SW480 (cell line): ENCODE measurements around the gene TFDP1.
"Not testable (repeated sequence)": the region's sequence is repeated elsewhere in the genome, so short reads cannot be mapped to it uniquely, and the experiment has no call there.

Experiments used
- DNase-seq: peaks from one replicate; pipeline ENCODE4 v3.0.0-alpha.2; 2016; ENCODE audit warnings: low spot score

The TFDP1 gene

DNA sequence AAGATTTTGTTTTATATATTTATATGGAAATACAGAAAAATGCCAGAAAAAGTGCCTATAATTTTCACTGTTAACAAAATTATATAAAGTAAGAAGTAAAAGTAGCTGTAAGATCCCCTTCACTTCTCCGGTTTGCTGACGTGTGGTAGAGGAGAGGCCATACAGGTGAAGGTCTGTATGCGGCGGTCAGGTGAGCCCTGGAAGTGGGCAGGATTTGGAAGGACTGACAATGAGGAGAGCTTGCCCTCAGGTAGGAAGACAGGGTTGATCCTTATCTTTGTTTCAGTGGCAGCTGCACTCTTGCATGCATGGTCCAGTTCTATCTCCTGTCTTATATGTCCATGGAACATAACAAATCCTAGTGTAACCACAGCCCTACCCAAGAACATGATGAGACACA is 16.9 kb upstream of the TFDP1 start:
- no peak for DNase-seq

DNA sequence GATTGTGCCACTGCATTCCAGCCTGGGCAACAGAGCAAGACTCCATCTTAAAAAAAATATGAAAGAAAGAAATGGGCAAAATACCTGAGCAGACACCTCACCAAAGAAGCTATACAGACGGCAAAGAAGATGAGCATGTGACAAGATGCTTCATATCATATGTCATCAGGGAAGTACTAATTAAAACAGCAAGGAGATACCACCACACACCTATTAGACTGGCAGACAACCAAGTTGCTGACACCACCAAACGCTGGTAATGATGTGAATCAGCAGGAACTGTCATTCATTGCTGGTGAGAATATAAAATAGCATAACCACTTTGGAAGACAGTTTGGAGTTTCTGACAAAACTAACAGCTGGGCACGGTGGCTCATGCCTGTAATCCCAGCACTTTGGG is 11.5 kb upstream of the TFDP1 start:
- DNase-seq: no peak

DNA sequence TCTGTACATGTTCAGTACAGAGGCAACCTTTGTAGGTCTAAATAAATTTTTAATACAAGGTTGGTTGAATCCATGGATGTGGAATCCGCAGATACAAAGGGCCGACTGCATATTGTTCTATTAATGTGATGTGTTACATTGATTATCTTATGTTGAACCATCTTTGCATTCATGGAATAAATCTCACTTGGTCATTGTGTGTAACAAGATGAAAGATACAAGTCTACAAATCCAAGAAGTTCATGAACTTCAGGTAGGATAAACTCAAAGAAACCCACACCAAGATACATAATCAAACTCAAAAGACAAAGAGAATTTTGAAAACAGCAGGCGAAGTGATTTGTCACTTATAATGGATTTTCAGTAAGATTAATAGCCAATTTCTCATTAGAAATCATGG is 8.0 kb upstream of the TFDP1 start:
- no peak for DNase-seq

DNA sequence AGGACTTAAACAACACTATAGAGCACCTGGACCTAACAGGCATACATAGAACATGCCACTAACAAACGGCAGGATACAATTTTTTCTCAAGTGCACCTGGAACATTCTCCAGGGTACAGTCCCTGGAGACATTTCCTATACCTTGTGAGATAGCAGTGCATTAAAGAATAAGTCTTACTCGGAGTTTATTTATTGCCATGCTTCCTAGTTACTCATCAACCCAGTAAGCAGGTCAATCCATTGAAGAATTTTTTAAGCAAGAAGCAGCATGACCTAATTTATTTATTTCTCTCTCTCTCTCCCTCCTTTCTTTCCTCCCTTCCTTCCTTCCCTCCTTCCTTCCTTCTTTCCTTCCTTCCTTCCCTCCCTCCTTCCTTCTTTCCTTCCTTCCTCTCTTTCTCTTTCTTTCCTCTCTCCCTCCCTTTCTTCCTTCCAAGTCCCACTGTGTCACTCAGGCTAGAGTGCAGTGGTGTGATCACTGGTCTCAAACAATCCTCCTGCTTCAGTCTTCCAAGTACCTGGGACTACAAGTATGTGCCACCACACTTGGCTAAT is 6.6 kb upstream of the TFDP1 start:
- no peak for DNase-seq

DNA sequence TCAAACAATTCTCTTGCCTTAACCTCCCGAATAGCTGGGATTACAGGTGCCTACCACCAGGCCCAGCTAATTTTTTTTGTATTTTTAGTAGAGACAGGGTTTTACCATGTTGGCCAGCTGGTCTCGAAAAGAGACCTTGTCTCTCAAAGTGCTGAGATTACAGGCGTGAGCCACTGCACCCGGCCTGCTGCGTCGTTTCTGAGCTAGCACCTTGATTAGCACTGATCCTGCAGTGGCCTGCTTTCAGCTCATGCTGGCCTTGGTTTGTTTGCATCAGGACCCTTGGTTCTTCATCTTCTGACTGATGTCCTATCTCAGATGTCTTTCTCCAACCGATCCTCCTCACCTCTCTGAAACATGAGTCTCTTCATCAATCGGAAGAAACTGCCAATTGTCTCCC is 4.9 kb upstream of the TFDP1 start:
- no peak for DNase-seq

DNA sequence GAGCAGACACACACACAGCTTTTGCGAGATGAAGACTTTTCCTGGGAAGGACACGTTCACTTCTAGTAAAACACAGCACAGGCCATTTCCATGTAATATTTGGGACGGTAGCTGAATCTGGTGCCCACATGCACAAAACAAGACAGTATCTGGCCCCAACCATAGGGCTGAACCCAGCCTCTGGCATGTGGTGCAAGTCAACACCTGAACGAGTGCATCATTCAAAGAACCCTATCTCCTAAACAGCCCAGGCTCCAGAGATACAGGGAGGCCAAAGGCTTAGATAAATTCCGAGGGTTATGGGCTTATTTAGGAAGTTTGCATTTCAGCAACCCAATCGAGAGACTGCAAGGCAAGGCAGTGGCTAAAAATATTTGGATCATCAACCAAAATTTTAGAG is 2.7 kb upstream of the TFDP1 start:
- no peak for DNase-seq

DNA sequence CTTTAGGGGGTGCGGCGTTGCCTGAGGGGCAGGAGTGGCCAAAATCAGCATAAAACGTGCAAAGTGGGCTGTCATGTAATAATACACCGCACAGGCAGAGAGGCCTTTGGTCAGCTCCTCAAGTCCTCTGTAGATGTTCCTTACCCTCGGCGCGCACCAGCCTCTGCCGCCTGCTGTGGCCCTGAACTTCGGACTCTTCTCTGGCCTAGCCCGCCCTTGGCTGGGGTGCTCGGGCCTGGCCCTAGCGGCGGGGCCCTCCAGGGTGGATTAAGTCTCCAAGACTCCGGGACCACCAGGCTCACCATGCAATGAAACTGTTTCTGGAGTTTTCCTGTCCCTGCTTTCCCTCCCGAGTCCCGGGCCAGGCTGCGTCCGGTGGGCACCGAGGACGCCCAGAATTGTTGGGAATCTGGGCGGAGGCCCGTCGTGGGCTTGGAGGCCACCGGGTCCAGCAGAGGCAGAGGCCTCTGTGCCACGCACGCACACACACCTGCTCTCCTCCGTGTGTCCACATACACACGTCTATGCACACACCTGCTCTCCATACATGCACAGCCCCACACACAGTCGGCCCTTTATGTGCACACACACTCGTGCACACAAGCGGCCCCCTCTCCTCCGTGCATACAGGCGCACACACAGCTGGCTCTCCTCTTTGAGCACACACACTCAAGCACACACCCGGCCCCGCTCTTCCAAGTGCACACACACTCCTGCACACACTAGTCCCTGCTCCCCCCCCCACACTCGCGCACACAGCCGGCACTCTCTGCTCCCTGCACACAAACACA is 1.5 kb upstream of the TFDP1 start:
- DNase-seq: no peak

DNA sequence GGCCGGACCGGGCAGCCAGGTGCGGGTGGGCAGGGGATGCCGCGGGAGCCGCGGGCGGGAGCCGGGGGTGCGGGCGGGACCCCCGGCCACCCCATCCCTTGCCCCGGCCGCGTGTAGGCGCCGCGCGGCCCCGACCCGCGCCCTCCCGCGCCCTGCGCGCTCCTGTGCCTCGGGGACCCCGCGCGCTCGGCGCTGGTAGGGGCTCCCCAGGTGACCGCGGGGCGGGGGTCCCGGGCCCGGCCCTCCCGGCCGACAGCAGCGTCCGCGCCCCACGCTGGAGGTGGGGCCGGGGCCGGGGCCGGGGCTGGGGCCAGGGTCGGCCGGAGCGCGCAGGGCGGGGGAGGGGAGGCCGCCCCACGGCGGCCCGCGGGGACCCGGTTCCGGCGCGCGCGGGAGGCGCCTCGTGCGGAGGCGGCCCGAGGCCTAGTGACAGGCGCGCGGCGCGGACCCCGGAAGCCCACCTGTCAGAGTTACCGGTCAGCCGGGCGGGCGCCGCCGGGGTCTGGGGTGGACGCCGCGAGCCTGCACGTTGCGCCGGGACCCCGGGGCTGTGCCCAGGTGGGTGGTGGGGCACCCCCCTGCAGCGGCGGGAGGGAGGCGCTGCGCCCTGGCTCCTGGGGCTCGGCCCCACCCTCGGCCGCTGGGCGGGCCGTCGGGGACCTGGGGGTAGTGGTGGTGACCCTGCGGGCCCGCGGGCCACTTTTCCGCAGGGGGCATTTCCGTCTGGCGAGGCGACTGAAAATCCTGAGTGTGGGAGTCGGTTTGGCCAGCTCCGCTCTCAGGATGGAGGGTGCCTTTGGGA is 518 bp downstream of the TFDP1 start:
- no peak for DNase-seq

DNA sequence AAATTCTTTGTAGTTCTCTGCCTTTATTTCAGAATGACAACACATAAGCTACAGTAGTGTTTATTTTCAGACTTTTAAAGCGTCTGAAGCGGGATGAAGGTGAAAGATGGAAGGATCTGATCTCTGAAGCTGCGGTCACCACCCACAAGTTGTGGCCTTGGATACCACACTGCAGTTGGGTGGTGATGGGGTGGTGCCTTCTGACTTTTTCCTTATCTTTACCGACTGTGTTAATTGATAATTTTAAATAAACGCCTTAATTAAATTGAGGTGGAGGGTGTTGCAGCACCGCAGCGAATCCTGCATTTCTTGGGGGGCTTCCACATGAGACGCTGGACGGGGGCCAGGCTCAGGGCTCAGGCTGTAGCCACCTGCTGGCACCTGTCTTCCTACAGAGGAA is 1.3 kb downstream of the TFDP1 start:
- DNase-seq: no peak

DNA sequence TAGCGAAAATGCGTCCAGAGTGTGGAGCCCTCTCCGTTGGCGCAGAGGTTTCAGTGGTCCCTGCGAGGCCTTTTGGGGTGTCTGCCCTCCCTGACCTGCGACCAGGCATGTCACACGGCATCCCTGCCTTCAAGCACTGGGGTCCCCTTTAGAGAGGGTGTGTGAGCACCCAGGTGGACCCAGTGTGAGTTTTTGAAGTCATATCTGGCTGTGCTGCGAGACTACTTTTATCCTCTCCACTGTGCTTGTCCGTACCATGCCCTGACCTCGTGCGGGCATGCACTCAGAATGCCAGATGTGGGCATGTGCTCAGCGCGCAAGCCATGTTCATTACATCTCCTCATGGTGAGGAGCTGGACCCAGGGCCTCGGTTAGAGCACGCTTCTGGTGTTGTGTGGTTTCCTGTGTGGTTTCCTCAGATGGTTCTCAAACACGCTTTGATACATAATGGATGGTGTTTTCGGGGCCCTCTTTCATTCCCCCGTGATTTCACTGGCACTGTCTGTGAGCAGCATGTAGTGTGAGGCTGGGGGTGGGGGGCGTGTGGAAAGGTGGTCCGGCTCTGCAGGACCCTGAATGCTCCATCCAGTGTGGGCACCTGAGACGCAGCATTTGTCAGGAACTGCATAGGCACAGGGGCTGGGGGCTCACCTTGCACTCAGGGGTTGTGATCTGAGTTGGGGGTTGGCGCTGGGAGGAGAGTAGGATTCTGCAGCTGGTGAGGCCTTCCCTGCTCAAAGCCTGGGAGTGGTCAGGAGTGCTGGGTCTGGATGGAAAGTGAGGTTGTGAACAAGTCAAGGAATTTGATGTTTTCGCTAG is 2.3 kb downstream of the TFDP1 start:
- no peak for DNase-seq

DNA sequence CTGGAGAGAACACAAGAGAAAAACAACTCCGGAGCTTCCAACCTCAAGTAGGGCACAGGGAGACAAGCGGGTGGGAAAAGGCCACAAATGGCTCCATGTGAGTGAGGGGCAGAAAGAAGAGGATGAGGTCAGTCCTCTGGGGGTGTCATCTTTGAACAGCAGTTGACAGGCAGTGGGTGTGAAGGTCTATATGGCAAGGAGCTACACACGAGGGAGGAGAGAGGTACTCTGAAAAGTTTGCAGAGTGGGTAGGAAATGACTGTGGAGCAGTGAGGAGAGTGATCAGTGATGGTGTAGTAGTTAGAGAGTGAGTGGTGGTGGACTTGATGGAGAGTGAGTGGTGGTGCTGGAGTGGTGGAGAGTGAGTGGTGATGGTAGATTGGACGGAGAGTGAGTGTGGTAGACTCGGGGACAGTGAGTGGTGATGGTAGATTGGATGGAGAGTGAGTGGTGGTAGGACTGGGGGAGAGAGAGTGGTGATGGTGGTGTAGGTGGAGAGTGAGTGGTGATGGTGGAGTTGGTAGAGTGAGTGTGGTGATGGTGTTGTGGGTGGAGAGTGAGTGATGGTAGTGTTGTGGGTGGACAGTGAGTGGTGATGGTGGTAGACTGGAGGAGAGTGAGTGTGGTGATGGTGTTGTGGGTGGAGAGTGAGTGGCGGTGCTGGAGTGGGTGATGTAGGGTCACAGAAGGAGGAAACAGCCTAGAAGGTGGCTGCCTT is 4.0 kb downstream of the TFDP1 start:
- DNase-seq: no peak

DNA sequence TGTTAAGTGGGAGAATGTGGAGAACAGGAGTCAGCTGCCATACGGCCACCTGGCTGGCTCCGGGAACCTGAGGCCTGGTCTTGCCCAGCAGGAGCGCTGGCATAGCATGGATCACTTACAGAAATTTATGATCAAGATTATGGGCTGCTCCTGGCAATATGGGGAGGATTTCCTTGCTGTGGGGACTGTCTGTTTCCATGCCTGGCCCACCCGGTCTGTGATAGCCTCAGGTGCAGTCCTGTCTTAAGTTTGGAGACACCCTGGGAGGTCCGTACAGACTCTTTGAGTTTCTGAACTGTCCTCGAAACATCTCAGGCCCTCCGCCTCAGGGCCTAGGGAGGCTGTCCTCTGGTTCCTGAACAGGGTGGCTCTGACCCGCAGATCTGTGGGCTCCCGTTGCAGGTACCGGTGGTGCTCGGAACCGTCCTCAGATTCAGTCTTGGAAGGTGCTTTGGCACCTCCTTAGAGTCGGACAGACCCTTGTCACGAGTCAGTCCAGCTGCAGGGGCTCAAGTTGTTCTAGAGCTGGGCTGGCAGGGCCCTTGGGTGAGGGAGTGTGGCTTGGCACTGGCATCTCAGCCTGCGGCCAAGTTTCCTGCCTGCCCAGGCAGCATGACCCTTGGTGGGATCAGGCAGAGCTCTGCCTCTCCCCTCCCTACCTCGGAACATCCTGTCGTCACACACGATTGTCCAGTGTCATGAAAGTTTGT is 4.9 kb downstream of the TFDP1 start:
- DNase-seq: no peak

DNA sequence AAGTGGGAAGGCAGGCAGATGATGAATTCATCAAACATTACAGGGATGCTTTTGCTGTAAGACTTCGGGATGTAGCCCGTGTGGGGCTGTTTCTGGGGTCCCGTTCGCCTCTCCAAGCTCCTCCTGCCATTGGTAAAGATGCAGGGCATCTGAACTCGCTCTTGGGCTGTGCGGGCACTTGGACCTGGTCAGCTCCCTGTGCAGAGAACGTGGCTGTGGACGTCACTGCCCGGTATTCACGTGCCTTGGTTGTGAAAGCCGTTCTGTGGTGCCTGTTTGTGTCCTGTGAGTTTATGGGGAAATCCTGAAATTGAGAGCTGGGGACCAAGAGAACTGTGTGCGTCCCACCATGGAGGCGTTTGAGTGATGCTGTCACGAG is 5.4 kb downstream of the TFDP1 start:
- no peak for DNase-seq

DNA sequence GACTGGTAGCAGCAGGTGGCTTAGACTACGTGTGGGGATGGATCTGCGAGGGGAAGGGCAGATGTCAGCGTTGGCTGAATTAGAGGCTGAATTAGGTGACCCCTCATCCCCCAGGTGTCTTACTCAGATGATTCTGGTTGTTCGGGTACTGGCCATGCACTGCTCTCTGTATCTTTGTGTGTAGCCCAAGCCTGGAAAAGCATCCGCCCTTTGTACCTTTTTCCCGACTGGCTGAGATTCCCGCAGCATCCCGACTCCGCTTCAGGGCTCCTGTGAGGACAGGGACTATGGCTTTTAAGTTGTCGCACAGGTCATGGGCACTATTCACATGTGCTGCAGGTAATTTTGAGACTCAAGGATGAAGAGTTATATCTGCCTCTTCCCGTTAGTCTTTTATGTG is 7.2 kb downstream of the TFDP1 start:
- DNase-seq: no peak

DNA sequence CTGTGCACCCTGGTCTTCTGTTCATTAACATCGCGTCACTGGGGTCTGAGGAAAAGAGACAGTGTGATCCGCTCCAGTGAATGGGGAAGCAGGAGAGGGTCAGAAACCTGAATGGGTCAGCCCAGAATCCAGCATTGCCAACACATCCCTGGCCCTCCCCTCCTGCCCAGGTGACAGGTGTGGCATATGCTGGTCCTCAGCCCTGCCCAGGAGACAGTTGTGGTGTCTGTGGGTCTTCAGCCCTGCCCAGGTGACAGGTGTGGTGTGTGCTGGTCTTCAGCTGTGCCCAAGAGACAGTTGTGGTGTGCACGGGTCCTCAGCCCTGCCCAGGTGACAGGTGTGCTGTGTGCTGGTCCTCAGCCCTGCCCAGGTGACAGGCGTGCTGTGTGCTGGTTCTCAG is 8.0 kb downstream of the TFDP1 start:
- DNase-seq: no peak

DNA sequence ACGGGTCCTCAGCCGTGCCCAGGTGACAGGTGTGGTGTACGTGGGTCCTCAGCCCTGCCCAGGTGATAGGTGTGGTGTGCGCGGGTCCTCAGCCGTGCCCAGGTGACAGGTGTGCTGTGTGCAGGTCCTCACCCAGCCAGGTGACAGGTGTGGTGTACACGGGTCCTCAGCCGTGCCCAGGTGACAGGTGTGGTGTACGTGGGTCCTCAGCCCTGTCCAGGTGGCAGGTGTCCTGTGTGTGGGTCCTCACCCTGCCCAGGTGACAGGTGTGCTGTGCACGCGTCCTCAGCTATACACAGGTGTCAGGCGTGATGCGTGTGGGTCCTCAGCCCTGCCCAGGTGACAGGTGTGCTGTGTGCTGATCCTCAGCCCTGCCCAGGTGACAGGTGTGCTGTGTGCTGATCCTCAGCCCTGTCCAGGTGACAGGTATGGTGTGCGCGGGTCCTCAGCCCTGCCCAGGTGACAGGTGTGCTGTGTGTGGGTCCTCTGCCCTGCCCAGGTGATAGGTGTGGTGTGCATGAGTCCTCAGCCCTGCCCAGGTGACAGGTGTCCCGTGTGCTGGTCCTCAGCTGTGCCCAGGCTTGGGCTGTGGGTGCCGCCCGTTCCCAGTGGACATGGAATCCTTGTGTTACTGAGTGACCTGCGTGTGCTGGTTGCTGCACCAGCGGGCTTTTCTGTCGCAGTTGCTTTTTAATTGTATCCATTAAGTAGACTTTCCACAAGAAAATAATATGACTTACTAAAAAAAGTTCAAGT is 9.7 kb downstream of the TFDP1 start:
- not testable (repeated sequence) for DNase-seq

DNA sequence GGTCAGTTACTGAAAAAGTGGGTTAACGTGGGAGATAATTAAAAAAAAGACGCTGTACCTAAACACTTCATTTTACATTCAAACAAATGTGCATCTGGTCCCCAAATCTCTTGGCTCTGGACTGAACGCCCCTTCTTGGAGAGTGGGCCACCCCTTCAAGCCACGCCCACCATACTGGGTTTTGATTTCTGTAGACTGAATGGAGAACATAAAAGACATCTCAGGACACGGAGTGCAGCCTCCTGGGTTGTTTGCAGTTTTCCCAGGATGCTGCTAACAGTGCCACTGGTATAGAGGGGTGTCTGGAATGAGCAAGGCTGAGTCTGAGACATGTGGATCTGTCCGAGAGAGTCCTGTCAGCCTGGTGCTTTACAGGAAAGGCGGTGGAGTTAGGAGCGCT is 10.6 kb downstream of the TFDP1 start:
- no peak for DNase-seq

DNA sequence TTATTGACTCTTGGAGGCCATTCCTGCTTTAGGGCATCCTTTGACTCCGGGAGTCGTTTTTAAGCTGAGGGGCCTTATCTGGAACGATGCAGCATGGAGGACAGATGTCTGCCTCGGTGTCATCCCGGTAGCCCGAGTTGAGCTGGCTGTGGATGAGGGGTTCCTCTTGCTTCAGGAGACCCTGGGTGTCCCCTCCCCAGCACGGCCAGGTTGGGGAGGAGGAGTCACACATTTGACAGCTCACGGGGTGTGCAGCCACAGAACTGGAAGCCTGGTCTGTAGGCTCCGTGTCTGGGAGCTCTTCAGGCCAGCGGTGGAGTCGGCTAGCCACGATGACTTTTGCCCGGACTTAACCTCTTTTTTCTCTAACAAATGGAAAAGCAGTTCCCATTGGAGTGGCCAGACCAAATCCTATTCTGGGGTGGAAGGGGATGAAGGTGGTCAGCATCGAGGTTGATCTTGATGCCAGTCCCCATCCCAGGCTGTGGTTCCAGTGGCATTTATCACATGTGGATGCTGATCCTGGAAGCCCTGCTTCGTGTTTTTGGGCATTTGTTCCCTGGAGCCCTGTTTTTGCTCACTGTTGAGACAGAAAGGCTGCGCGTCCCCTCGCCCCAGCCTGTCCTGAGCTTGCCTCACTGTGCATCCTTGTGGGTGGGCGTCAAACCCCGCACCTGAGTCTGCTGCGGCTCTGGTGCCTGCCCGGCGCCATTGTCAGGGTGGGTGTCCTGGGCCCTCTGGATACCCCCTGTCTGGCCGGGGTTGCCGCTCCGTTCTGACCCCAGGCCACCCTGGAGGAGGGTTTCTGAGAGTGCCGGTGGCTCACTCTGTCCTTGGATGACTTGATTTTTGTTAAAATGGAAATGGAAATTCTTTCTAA is 12.0 kb downstream of the TFDP1 start:
- DNase-seq: no peak

DNA sequence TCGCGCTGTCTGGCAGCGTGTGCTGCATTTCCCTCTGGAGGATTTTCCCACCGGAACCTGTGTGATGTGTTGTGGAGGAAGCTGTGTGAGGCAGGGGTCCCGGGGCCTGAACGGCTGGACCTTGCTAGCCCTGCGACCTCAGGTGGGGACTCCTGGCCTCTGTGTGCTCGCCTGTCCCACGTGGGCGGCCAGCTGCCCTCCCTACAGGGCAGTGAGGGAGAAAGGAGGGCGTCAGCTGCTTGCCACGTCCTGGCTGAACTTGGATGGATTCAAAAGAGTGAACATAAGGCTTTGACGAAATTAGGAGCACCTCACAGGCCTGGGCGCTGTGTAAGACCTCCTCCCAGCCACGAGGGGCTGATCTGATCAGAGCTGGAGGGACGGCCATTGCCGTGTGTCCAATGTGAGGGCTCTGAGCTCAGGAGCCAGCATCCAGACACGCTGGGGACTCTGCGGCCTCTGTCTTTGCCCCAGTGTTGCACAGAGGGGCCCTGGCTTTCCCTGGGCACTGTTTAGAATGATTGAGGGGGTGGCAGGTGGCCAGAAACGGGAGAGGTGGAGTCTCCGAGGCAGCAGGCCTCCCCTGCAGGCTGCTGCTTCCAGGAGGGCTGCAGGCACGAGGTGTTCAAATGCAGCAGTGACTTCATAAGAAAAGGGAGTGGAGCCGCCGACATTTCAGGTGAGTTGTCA is 13.0 kb downstream of the TFDP1 start:
- no peak for DNase-seq
